ENCODE data around the gene ARTN. TPM values are rescaled to one million over a fixed set of nuclear protein-coding genes. Genes with fewer than 3 reads are reported as not detected.
A peak's percentile ranks its signal among the peaks of the same experiment; 100 is the strongest.

Gene ARTN
- total and polyA plus RNA-seq, 7 experiments from 2014 or later: 0.51 to 2.2 (median 0.68) TPM; not detected in 2

- CTCF ChIA-PET: no interaction called here
- peaks cover 0 to 10% (median 5%) of the 10 kb centered on the region in 3 experiments for H3K36me3 ChIP-seq (ENCODE audit: control insufficient read depth in 2 of 3, insufficient read depth in 3 of 3, low read length in 3 of 3)
- no peak overlapping the region for H3K4me3 ChIP-seq (ENCODE audit: low read length)
- Mint-ChIP-seq H3K9me3 (no peaks in the 10 kb centered on the region), H3K4me1 (peaks cover 0 to 6% (median 5%) of the 10 kb centered on the region in 7 donors), H3K27ac (no peak overlapping the region), H3K36me3 (peaks cover 0 to 22% (median 9%) of the 10 kb centered on the region in 5 donors), H3K4me3 (no peak overlapping the region), H3K27me3 (no peaks in the 10 kb centered on the region)
- intact Hi-C loops (cut with micrococcal nuclease): no loop called here
- H3K27ac ChIP-seq (ENCODE audit: low read depth, low read length): no peak overlapping the region
- no peaks in the 10 kb centered on the region for H3K4me1 ChIP-seq (ENCODE audit: control insufficient read depth in 2 of 2, insufficient read depth in 2 of 2, low read length in 2 of 2)
- POLR2A ChIA-PET: no interaction called here
- DNase-seq: no peak
- no peaks in the 10 kb centered on the region for H3K9me3 ChIP-seq (ENCODE audit: control insufficient read depth in 2 of 3, low read length in 3 of 3)
- ATAC-seq: no peak
- H3K27me3 ChIP-seq (ENCODE audit: control insufficient read depth in 2 of 2, insufficient read depth in 2 of 2, low read length in 2 of 2): no peaks in the 10 kb centered on the region
Measured at GRCh38 chr1:43910343-43910742, 23.3 kb upstream of the ARTN start.

- peaks cover 0 to 4% (median 3%) of the 10 kb centered on the region in 3 experiments for H3K36me3 ChIP-seq (ENCODE audit: control insufficient read depth in 2 of 3, insufficient read depth in 3 of 3, low read length in 3 of 3)
- peaks cover 0 to 16% (median 3%) of the 10 kb centered on the region in 5 donors for H3K36me3 Mint-ChIP-seq
- intact Hi-C loops (cut with micrococcal nuclease): no loop called here
- ATAC-seq (no peak), DNase-seq (no peak)
- H3K27ac ChIP-seq (ENCODE audit: low read depth, low read length): no peak overlapping the region
- H3K4me3 ChIP-seq (ENCODE audit: low read length): no peak overlapping the region
- H3K27me3 ChIP-seq (ENCODE audit: control insufficient read depth in 2 of 2, insufficient read depth in 2 of 2, low read length in 2 of 2): no peaks in the 10 kb centered on the region
- POLR2A ChIA-PET: no interaction called here
- no peaks in the 10 kb centered on the region for H3K9me3 Mint-ChIP-seq
- no peaks in the 10 kb centered on the region for H3K9me3 ChIP-seq (ENCODE audit: control insufficient read depth in 2 of 3, low read length in 3 of 3)
- no peaks in the 10 kb centered on the region for H3K4me1 ChIP-seq (ENCODE audit: control insufficient read depth in 2 of 2, insufficient read depth in 2 of 2, low read length in 2 of 2)
- peak overlapping the region in 1 of 9 donors; percentile 19 for H3K27ac Mint-ChIP-seq
- H3K27me3 Mint-ChIP-seq: no peaks in the 10 kb centered on the region
- no peak overlapping the region for H3K4me3 Mint-ChIP-seq
- CTCF ChIA-PET: no interaction called here
- H3K4me1 Mint-ChIP-seq: peaks cover 0 to 5% (median 0%) of the 10 kb centered on the region in 7 donors
Measured at GRCh38 chr1:43912607-43913006, 21.0 kb upstream of the ARTN start.

DNA sequence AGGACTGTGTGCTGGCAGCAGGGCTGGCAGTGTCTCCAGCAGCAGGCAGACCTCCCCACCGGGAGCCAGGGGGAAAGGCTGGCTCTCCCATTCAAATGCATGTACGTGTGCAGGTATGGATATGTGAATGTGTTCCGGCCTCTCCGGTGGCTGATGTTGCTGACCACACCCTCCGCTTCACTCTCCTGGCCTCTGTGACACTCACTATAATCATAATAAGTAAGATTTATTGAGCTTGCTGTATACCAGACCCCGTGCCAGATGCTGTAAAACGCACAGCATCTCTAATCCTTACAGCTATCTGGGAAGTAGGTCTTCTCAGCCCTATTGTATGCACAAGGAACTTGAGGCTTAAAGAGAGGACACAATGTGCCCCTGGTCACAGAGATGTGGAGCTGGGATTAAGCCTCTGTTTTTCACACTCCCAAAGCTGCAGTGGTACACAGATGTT is 20.5 kb upstream of the ARTN start:
- Histone ChIP-seq H3K36me3 (ENCODE audit: control insufficient read depth in 2 of 3, insufficient read depth in 3 of 3, low read length in 3 of 3) (peaks cover 0 to 4% (median 0%) of the 10 kb centered on the region in 3 experiments), H3K27ac (ENCODE audit: low read depth, low read length) (no peak overlapping the region), H3K9me3 (ENCODE audit: control insufficient read depth in 2 of 3, low read length in 3 of 3) (no peaks in the 10 kb centered on the region), H3K27me3 (ENCODE audit: control insufficient read depth in 2 of 2, insufficient read depth in 2 of 2, low read length in 2 of 2) (no peaks in the 10 kb centered on the region), H3K4me1 (ENCODE audit: control insufficient read depth in 2 of 2, insufficient read depth in 2 of 2, low read length in 2 of 2) (no peaks in the 10 kb centered on the region), H3K4me3 (ENCODE audit: low read length) (no peak overlapping the region)
- DNase-seq (no peak), ATAC-seq (no peak)
- H3K4me1 Mint-ChIP-seq: peaks cover 0 to 5% (median 0%) of the 10 kb centered on the region in 7 donors
- intact Hi-C loops (cut with micrococcal nuclease): no loop called here
- no peaks in the 10 kb centered on the region for H3K9me3 Mint-ChIP-seq
- H3K27me3 Mint-ChIP-seq: no peaks in the 10 kb centered on the region
- POLR2A ChIA-PET: no interaction called here
- H3K27ac Mint-ChIP-seq: no peak overlapping the region
- CTCF ChIA-PET: no interaction called here
- H3K36me3 Mint-ChIP-seq: peaks cover 0 to 13% (median 3%) of the 10 kb centered on the region in 5 donors
- H3K4me3 Mint-ChIP-seq: no peak overlapping the region

- H3K27me3 Mint-ChIP-seq: no peaks in the 10 kb centered on the region
- Histone ChIP-seq H3K27ac (ENCODE audit: low read depth, low read length) (no peak overlapping the region), H3K4me3 (ENCODE audit: low read length) (no peak overlapping the region), H3K27me3 (ENCODE audit: control insufficient read depth in 2 of 2, insufficient read depth in 2 of 2, low read length in 2 of 2) (no peaks in the 10 kb centered on the region), H3K9me3 (ENCODE audit: control insufficient read depth in 2 of 3, low read length in 3 of 3) (no peaks in the 10 kb centered on the region), H3K36me3 (ENCODE audit: control insufficient read depth in 2 of 3, insufficient read depth in 3 of 3, low read length in 3 of 3) (peaks cover 0 to 4% (median 0%) of the 10 kb centered on the region in 3 experiments), H3K4me1 (ENCODE audit: control insufficient read depth in 2 of 2, insufficient read depth in 2 of 2, low read length in 2 of 2) (no peaks in the 10 kb centered on the region)
- no peak for ATAC-seq
- POLR2A ChIA-PET: no interaction called here
- no peak for DNase-seq
- H3K9me3 Mint-ChIP-seq: no peaks in the 10 kb centered on the region
- H3K27ac Mint-ChIP-seq: peak overlapping the region in 1 of 9 donors; percentile 74
- intact Hi-C loops (cut with micrococcal nuclease): no loop called here
- H3K36me3 Mint-ChIP-seq: peaks cover 0 to 13% (median 3%) of the 10 kb centered on the region in 5 donors
- no peak overlapping the region for H3K4me3 Mint-ChIP-seq
- CTCF ChIA-PET: no interaction called here
- H3K4me1 Mint-ChIP-seq: peaks cover 0 to 4% (median 0%) of the 10 kb centered on the region in 7 donors
Measured at GRCh38 chr1:43913666-43914360, 19.8 kb upstream of the ARTN start.

GRCh38 chr1:43914576-43915525 is 18.8 kb upstream of the ARTN start:
- Mint-ChIP-seq H3K9me3 (no peaks in the 10 kb centered on the region), H3K27me3 (no peaks in the 10 kb centered on the region), H3K4me3 (no peak overlapping the region), H3K4me1 (peaks cover 0 to 7% (median 0%) of the 10 kb centered on the region in 7 donors), H3K36me3 (peaks cover 0 to 4% (median 0%) of the 10 kb centered on the region in 5 donors), H3K27ac (peak overlapping the region in 1 of 9 donors; percentile 80)
- CTCF ChIA-PET: no interaction called here
- Histone ChIP-seq H3K4me3 (ENCODE audit: low read length) (no peak overlapping the region), H3K9me3 (ENCODE audit: control insufficient read depth in 2 of 3, low read length in 3 of 3) (no peaks in the 10 kb centered on the region), H3K36me3 (ENCODE audit: control insufficient read depth in 2 of 3, insufficient read depth in 3 of 3, low read length in 3 of 3) (no peaks in the 10 kb centered on the region), H3K4me1 (ENCODE audit: control insufficient read depth in 2 of 2, insufficient read depth in 2 of 2, low read length in 2 of 2) (no peaks in the 10 kb centered on the region), H3K27me3 (ENCODE audit: control insufficient read depth in 2 of 2, insufficient read depth in 2 of 2, low read length in 2 of 2) (no peaks in the 10 kb centered on the region), H3K27ac (ENCODE audit: low read depth, low read length) (no peak overlapping the region)
- ATAC-seq (no peak), DNase-seq (no peak)
- intact Hi-C loops (cut with micrococcal nuclease): no loop called here
- POLR2A ChIA-PET: no interaction called here

DNA sequence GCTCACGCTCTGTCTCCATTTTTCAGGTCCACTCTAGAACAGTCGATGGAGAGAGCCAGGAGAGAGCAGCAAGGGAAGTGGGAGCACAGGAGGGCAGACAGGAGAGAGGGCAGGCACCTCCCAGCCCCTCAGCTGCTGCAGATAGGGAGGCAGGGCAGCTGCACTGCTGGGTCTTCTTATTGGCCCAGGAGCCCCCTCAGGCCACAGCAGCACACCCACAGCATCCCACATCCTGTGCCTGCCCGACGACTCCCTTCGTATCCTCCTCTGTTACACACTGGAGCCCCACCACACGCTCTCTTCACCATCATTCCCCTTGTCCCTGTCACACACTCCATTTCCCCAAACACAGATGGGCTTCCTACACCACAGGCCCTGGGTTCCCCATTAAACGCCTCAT is 13.7 kb upstream of the ARTN start:
- CTCF ChIA-PET: no interaction called here
- Histone ChIP-seq H3K27ac (ENCODE audit: low read depth, low read length) (no peak overlapping the region), H3K4me1 (ENCODE audit: control insufficient read depth in 2 of 2, insufficient read depth in 2 of 2, low read length in 2 of 2) (no peaks in the 10 kb centered on the region), H3K9me3 (ENCODE audit: control insufficient read depth in 2 of 3, low read length in 3 of 3) (no peaks in the 10 kb centered on the region), H3K27me3 (ENCODE audit: control insufficient read depth in 2 of 2, insufficient read depth in 2 of 2, low read length in 2 of 2) (no peaks in the 10 kb centered on the region), H3K4me3 (ENCODE audit: low read length) (no peak overlapping the region), H3K36me3 (ENCODE audit: control insufficient read depth in 2 of 3, insufficient read depth in 3 of 3, low read length in 3 of 3) (no peaks in the 10 kb centered on the region)
- H3K36me3 Mint-ChIP-seq: peaks cover 0 to 17% (median 15%) of the 10 kb centered on the region in 5 donors
- no peak overlapping the region for H3K27ac Mint-ChIP-seq
- peaks cover 0 to 11% (median 0%) of the 10 kb centered on the region in 7 donors for H3K4me1 Mint-ChIP-seq
- intact Hi-C loops (cut with micrococcal nuclease): no loop called here
- no peak for DNase-seq
- POLR2A ChIA-PET: no interaction called here
- peaks cover 0 to 2% (median 0%) of the 10 kb centered on the region in 11 donors for H3K9me3 Mint-ChIP-seq
- no peak for ATAC-seq
- H3K27me3 Mint-ChIP-seq: no peaks in the 10 kb centered on the region
- H3K4me3 Mint-ChIP-seq: no peak overlapping the region

Data from naive thymus-derived CD4-positive, alpha-beta T cell (primary cell).